Motor neuron (in vitro differentiated cells): ENCODE results near the gene NUP133. TPM values are rescaled to one million over a fixed set of nuclear protein-coding genes. Genes with fewer than 3 reads are reported as not detected.
"Not testable (repeated sequence)": the region's sequence is repeated elsewhere in the genome, so short reads cannot be mapped to it uniquely, and the experiment has no call there.

Experiments
- ATAC-seq, 8 experiments: fragments of 200-7000 bp; cut with Tn5 transposase; replicated peaks in 6 of 8; 2 replicates each; pipeline ENCODE4 v1.8.0; 2021; ENCODE audit warnings: mild to moderate bottlenecking in 8 of 8, moderate library complexity in 8 of 8
- H3K27ac ChIP-seq, 2 donors: fragments of 250-450 bp; sonication (Bioruptor Pico); 2 replicates each; pipeline ENCODE4 v1.9.0; 2021; ENCODE audit warnings: antibody characterized with exemption in 2 of 2, mild to moderate bottlenecking in 2 of 2, moderate library complexity in 1 of 2
- H3K4me1 ChIP-seq, 2 donors: fragments of 250-450 bp; sonication (Bioruptor Pico); replicated peaks in 1 of 2; 2 replicates each; pipeline ENCODE4 v1.6.1; 2021; ENCODE audit warnings: antibody characterized with exemption in 2 of 2, mild to moderate bottlenecking in 2 of 2, moderate library complexity in 1 of 2
- H3K4me3 ChIP-seq, 5 donors: fragments of 250-450 bp; sonication (Bioruptor Pico); 2 replicates each; pipeline ENCODE4 v1.9.0; 2021; ENCODE audit warnings: antibody characterized with exemption in 5 of 5, mild to moderate bottlenecking in 5 of 5, moderate library complexity in 4 of 5
- WGBS, 10 experiments: fragments of 450-650 bp; shearing (Covaris generic); methylation state at CpG; one replicate each; pipeline ENCODE4 v1.0.0; 2022; 5-methylcytosine and 5-hydroxymethylcytosine counted together
- in situ Hi-C, 9 experiments: fragments of 400-800 bp; cut with MboI; loops; one replicate each; pipeline ENCODE4 v1.15.0; 2021; ENCODE audit warnings: low sequenced_read_pairs in 9 of 9, low pct_unique_long_range_greater_than_20kb in 2 of 9; ENCODE audit not compliant: unreplicated experiment in 9 of 9
- total RNA-seq, 8 experiments: library from RNA; unstranded; fragments of 300-600 nt; gene quantifications; 2 replicates each; pipeline versions ENCODE4 v1.2.3 to v1.2.4, GENCODE V29; 2022

Gene NUP133
- total RNA-seq, 8 experiments from 2014 or later: 19.2 to 53.7 (median 35.8) TPM

DNA sequence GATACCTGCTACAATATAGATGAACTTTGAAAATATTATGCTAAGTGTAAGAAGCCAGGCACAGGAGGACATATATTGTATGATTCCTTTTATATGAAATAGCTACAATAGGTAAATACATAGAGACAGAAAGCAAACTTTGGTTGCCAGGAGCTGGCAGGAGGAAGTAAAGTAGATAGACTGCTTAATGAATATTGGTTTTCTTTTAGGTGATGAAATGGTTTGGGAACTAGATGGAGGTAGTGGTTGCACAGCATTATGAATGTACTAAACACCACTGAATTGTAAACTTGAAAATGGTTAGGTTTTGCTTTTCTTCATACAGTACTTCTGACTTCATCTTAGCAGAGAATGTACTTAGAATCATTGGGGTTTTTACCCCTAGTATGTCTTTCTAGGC, 28.8 kb upstream of the NUP133 start:
- Histone ChIP-seq H3K4me3 (no peak overlapping the region), H3K4me1 (no peaks in the 10 kb centered on the region), H3K27ac (no peak overlapping the region)
- no peak for ATAC-seq
- in situ Hi-C loops: no loop called here

DNA sequence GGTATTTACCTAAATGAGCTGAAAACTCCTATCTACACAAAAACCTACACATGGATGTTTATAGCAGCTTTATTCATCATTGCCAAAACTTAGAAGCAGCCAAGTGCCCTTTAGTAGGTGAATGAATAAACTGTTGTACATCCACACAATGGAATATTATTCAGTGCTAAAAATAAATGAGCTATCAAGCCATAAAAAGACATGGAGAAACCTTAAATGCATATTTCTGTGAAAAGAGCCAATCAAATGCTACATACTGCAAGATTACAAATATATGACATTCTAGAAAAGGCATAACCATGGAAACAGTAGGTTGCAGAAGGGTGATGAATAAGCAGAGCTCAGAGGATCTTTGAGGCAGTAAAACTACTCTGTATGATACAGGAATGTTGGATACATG, 27.1 kb upstream of the NUP133 start:
- peak in 1 of 8 experiments; percentile 75 for ATAC-seq
- Histone ChIP-seq H3K4me3 (no peak overlapping the region), H3K4me1 (no peaks in the 10 kb centered on the region), H3K27ac (no peak overlapping the region)
- in situ Hi-C loops: no loop called here

DNA sequence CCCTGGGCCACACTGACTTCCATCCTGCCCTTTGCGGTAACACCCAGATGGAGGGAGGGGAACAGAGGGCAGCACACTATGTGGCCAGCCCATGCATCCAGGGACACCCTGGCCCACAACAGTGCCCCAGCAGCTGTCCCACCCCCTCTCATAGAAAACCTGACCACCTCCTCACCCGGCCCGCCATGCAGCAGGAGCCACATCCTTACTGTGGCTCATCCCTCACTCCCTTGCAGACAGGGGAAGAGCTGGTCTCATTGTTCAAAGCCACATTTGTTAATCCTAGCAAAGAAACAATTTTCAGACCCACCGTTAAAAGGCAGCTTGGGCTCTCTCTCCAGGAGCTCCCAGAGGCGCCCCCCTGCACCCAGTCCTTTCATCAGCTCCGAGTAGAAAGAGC, 23.2 kb upstream of the NUP133 start:
- WGBS, 10 experiments: 75 to 100% (median 100%) methylated on average over 1 to 4 of the region's 6 CpGs; no CpG with 5 or more reads in 5 of the 10 experiments
- H3K4me1 ChIP-seq: no peaks in the 10 kb centered on the region
- no peak overlapping the region for H3K4me3 ChIP-seq
- no peak for ATAC-seq
- no peak overlapping the region for H3K27ac ChIP-seq
- in situ Hi-C loops: no loop called here

DNA sequence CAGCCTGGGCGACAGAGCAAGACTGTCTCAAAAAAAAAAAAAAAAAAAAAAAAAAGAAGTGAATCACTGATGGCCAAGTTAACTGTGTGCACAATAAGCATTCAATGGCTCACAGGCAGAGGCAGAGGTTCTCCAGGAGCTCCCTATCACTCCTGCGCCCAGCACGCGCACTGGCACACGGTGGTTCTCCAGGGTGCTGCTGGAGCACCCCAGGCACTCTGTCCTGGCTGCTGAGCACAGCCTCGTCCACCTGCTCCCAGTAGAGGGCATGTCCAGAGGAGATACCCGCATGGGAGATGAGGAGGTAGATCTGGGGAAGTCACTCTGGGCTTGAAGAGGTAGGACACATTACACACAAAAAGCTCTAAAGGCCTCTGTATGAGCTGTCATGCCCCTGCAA, 21.5 kb upstream of the NUP133 start:
- H3K4me3 ChIP-seq: no peak overlapping the region
- in situ Hi-C loops: no loop called here
- WGBS, 10 experiments: 83 to 100% (median 94%) methylated on average over 1 to 6 of the region's 7 CpGs; no CpG with 5 or more reads in 6 of the 10 experiments
- H3K4me1 ChIP-seq: no peaks in the 10 kb centered on the region
- no peak for ATAC-seq
- H3K27ac ChIP-seq: no peak overlapping the region

DNA sequence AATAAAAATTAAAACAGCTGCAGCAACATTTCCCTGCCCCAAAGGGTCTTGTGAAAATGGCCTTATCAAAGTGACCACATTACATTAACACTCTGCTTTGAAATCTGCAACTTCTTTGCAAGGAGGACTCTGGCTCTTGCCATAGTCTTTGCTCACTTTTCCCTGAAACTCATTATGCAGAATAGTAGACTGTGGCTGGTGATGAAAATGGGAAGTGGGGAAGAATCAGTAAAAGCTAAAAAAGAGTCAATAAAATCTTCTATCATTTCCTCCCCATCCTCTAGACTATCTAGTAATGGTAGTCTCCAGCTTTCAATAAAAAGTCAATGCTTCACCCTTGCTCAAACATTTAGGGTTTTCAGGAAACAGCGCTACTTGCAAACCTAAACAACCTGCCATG, 18.6 kb upstream of the NUP133 start:
- no peak for ATAC-seq
- no peaks in the 10 kb centered on the region for H3K4me1 ChIP-seq
- no peak overlapping the region for H3K4me3 ChIP-seq
- H3K27ac ChIP-seq: no peak overlapping the region
- in situ Hi-C loops: no loop called here
- 89 to 100% (median 100%) methylated on average over 1 of the region's 1 CpG; no CpG with 5 or more reads in 3 of the 10 experiments for WGBS, 10 experiments

DNA sequence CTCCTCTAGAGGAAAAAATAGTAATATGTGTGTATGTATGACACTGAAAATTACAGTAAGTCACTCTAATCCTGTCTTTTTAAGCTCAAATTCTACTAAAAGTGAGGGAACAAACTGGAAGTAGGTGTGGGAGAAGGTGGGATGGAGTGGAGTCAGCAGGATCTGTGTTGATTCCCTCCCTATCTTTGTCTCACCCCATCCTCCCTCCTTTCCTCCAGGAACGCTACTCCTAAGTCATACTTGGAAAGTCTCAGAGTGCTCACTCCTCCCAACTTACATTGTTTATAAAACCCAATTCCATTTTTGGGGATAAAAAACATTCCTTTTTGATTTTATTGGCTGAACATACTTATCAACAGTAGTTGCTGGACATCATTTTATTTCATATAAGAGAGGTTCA, 14.9 kb upstream of the NUP133 start:
- H3K4me3 ChIP-seq: no peak overlapping the region
- H3K27ac ChIP-seq: no peak overlapping the region
- H3K4me1 ChIP-seq: no peaks in the 10 kb centered on the region
- ATAC-seq: no peak
- 89 to 100% (median 100%) methylated on average over 1 of the region's 1 CpG; no CpG with 5 or more reads in 4 of the 10 experiments for WGBS, 10 experiments
- in situ Hi-C loops: loop anchor here in 3 of 9 experiments (25.0 kb wide), 1 partner anchor 261 kb away; the partner anchor contains the start of gene RAB4A (in 3 of the 3)

DNA sequence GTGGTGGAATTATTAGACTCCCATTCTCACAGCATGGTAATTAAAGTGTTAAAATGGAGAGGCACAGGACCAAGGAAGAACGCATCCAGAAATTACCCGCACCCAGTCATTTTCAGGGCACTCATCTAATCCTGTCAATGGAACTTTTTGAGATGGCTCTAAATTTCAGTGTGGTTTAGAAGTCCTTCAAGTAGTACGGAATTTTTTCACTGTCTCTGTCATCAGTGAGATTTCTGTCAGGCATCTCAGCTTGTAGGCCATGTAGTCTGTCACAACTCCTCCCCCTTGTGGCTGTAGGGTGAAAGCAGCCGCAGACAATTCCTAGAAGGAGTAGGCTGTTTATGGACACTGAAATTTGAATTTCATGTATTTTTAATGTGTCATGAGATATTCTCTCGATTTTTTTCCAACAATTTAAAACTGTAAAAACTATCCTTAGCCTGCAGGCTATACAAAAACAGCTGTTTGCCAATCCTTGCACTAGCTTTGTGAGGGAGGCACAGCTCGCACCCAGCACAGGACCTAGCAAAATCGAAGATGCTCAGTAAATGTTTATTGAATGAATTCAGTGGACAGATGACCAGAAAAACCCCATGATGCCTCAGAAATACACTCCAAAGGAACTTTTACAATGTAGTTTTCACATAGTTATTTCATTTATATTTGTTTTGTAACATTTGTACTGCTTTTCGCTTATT, 6.6 kb upstream of the NUP133 start:
- no peaks in the 10 kb centered on the region for H3K4me1 ChIP-seq
- WGBS, 10 experiments: 0 to 90% (median 48%) methylated on average over 1 to 8 of the region's 8 CpGs
- in situ Hi-C loops: loop anchor here in 3 of 9 experiments (25.0 kb wide), 1 partner anchor 252 kb away; the partner anchor contains the start of gene RAB4A (in 3 of the 3)
- H3K27ac ChIP-seq: no peak overlapping the region
- no peak overlapping the region for H3K4me3 ChIP-seq
- ATAC-seq: peak; percentile 87 to 100 (median 96)

DNA sequence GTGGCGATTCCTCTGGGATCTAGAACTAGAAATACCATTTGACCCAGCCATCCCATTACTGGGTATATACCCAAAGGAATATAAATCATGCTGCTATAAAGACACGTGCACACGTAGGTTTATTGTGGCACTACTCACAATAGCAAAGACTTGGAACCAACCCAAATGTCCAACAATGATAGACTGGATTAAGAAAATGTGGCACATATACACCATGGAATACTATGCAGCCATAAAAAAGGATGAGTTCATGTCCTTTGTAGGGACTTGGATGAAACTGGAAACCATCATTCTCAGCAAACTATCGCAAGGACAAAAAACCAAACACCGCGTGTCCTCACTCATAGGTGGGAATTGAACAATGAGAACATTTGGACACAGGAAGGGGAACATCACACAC, 3.5 kb upstream of the NUP133 start:
- 86 to 100% (median 90%) methylated on average over 1 to 3 of the region's 6 CpGs; no CpG with 5 or more reads in 3 of the 10 experiments for WGBS, 10 experiments
- in situ Hi-C loops: loop anchor here in 3 of 9 experiments (25.0 kb wide), 1 partner anchor 249 kb away; the partner anchor contains the start of gene RAB4A (in 3 of the 3)
- H3K27ac ChIP-seq, ATAC-seq, H3K4me3 ChIP-seq: not testable (repeated sequence)
- peaks cover 11 to 14% of the 10 kb centered on the region in 2 donors for H3K4me1 ChIP-seq

DNA sequence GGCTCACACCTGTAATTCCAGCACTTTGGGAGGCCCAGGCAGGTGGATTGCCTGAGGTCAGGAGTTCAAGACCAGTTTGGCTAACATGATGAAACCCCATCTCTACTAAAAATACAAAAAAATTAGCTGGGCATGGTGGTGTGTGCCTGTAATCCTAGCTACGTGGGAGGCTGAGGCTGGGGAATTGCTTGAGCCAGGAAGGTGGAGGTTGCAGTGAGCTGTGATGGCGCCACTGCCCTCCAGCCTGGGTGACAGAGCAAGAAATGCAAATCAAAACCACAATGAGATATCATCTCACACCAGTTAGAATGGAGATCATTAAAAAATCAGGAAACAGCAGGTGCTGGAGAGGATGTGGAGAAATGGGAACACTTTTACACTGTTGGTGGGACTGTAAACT, 3.1 kb upstream of the NUP133 start:
- not testable (repeated sequence) for ATAC-seq, H3K27ac ChIP-seq, H3K4me3 ChIP-seq
- WGBS, 10 experiments: 43 to 100% (median 86%) methylated on average over 1 to 2 of the region's 2 CpGs; no CpG with 5 or more reads in 3 of the 10 experiments
- in situ Hi-C loops: loop anchor here in 3 of 9 experiments (25.0 kb wide), 1 partner anchor 249 kb away; the partner anchor contains the start of gene RAB4A (in 3 of the 3)
- H3K4me1 ChIP-seq: peaks cover 13 to 16% of the 10 kb centered on the region in 2 donors

DNA sequence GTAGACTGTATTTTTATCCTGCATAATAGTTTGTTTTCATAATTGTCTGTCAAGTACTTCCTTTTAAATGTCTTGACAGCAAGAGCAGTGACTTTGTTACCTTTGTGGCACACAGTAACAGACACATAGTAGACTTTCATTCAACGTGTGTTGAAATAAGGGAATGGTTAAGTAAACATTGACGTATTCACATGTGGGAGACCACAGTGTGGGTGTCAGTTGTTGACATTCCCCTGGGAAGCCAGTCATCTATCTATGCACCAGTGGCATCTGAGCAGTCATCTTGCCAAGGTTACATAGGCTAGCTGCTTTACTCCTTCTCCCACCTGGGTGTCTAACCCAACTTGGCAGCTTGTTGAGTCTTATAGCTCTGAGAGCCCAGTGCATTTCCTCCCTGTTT, 1.4 kb upstream of the NUP133 start:
- H3K27ac ChIP-seq: no peak overlapping the region
- 41 to 100% (median 93%) methylated on average over 1 to 2 of the region's 2 CpGs; no CpG with 5 or more reads in 1 of the 10 experiments for WGBS, 10 experiments
- H3K4me1 ChIP-seq: peaks cover 13 to 16% of the 10 kb centered on the region in 2 donors
- peak in 1 of 8 experiments; percentile 1 for ATAC-seq
- H3K4me3 ChIP-seq: no peak overlapping the region
- in situ Hi-C loops: loop anchor here in 3 of 9 experiments (25.0 kb wide), 1 partner anchor 247 kb away; the partner anchor contains the start of gene RAB4A (in 3 of the 3)

DNA sequence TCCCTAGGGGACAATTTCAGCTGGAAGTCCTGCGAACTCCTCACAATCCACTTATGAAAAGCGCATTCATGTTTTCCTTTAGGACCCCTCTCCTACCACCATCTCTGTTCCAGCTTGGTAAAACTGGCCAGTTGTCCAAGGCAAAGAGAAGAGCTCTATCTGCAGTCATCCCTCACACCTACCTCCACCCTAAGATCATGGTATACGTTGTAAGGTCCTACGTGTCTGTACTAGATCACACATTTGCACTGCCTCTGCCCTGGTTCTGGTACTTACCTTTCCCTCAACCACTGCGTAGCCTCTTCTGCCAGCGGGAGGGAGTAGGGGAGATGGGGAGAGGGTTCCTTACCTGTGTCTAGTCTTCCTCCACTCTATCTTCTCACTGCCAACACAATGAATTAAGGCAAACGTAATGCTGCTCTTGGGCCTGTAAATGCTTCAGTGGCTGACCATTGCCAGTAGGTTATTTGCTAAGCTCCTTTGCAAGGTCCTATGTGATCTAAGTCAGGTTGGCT, 739 bp upstream of the NUP133 start:
- WGBS, 10 experiments: 65 to 100% (median 89%) methylated on average over 1 to 7 of the region's 7 CpGs; no CpG with 5 or more reads in 3 of the 10 experiments
- Histone ChIP-seq H3K4me3 (peak overlapping the region; percentile 93 to 99 (median 95)), H3K4me1 (peaks cover 13 to 16% of the 10 kb centered on the region in 2 donors), H3K27ac (peak overlapping the region; percentile 91 to 94)
- peak in 2 of 8 experiments; percentile 2 for ATAC-seq
- in situ Hi-C loops: loop anchor here in 3 of 9 experiments (25.0 kb wide), 1 partner anchor 247 kb away; the partner anchor contains the start of gene RAB4A (in 3 of the 3)

DNA sequence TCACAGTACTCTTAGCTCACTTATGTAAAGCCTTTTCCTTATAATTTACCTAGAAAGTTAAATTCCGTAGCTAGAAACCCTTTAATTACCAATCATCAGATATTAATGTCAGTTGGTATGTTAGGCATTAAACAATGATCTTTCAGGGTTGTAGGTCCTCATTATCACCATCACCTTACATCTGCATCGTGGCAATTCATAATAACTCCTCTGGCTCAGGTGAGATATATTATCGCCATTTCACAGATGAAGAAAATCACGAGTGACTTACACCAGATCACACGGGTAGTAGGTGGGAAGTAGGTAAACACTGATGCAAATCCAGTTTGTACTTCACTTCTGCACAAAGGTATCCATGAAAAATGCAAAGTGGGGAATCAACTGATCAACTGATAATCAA, 639 bp downstream of the NUP133 start:
- peak overlapping the region; percentile 91 to 94 for H3K27ac ChIP-seq
- WGBS, 10 experiments: 0 to 50% (median 2%) methylated on average over 1 to 5 of the region's 5 CpGs
- peaks cover 13 to 16% of the 10 kb centered on the region in 2 donors for H3K4me1 ChIP-seq
- H3K4me3 ChIP-seq: peak overlapping the region; percentile 93 to 99 (median 95)
- ATAC-seq: no peak
- in situ Hi-C loops: loop anchor here in 3 of 9 experiments (25.0 kb wide), 1 partner anchor 245 kb away; the partner anchor contains the start of gene RAB4A (in 3 of the 3)

DNA sequence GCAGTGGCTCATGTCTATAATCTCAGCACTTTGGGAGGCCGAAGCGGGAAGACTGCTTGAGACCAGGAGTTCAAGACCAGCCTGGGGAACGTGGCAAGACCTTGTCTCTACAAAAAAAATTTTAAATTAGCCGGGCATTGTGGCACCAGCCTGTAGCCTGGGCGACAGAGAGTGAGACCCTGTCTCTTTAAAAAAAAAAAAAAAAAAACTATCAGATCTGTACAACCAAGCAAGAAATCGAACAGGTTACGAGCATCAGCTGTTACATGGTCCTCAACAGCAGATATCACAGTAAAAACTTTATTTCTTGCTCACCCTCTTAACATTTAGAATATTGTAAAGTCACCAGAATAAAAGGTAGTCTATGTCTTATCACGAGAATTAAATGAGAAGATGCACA, 1.5 kb downstream of the NUP133 start:
- WGBS, 10 experiments: 60 to 93% (median 75%) methylated on average over 2 to 8 of the region's 8 CpGs
- in situ Hi-C loops: loop anchor here in 3 of 9 experiments (25.0 kb wide), 1 partner anchor 244 kb away; the partner anchor contains the start of gene RAB4A (in 3 of the 3)
- peaks cover 13 to 16% of the 10 kb centered on the region in 2 donors for H3K4me1 ChIP-seq
- H3K27ac ChIP-seq: no peak overlapping the region
- ATAC-seq: no peak
- peak overlapping the region in 3 of 5 donors; percentile 93 to 99 (median 95) for H3K4me3 ChIP-seq
